Mesodermal cell (in vitro differentiated cells): ENCODE measurements around the gene ECE1.

Source experiments
- H3K27ac ChIP-seq: 2 replicates; pipeline ENCODE4 v1.7.0; 2013; ENCODE audit warnings: mild to moderate bottlenecking, low read depth, low read length, moderate library complexity; ENCODE audit not compliant: severe bottlenecking
- H3K36me3 ChIP-seq: 2 replicates; pipeline ENCODE4 v1.7.1; 2013; ENCODE audit warnings: mild to moderate bottlenecking, low read length, moderate library complexity; ENCODE audit not compliant: control insufficient read depth, insufficient read depth
- H3K4me1 ChIP-seq: one replicate; pipeline ENCODE4 v1.7.1; 2013; ENCODE audit warnings: mild to moderate bottlenecking, low read length; ENCODE audit not compliant: insufficient read depth, control insufficient read depth, poor library complexity, severe bottlenecking
- H3K4me3 ChIP-seq: 2 replicates; pipeline ENCODE4 v1.7.0; 2013; ENCODE audit warnings: low read length, control low read depth, mild to moderate bottlenecking; ENCODE audit not compliant: insufficient read depth, poor library complexity, severe bottlenecking; ENCODE audit errors: extremely low read depth
- H3K9me3 ChIP-seq: 2 replicates; pipeline ENCODE4 v1.7.1; 2013; ENCODE audit warnings: mild to moderate bottlenecking, low read length, moderate library complexity; ENCODE audit not compliant: control insufficient read depth
- WGBS, 2 experiments: methylation state at CpG; one replicate each; pipeline ENCODE4 v1.1.5; 2013; ENCODE audit warnings: missing lambda C conversion rate in 2 of 2; ENCODE audit not compliant: insufficient coverage in 2 of 2; 5-methylcytosine and 5-hydroxymethylcytosine counted together

The ECE1 gene

GRCh38 chr1:21317035-21317689, 26.9 kb upstream of the ECE1 start:
- Histone ChIP-seq H3K4me3 (no peak overlapping the region), H3K27ac (no peak overlapping the region), H3K36me3 (peaks cover 27% of the 10 kb centered on the region), H3K4me1 (peaks cover 66% of the 10 kb centered on the region), H3K9me3 (no peaks in the 10 kb centered on the region)
- 89 to 94% methylated on average over 14 to 15 of the region's 16 CpGs for WGBS, 2 experiments

- 94 to 100% methylated on average over 1 to 2 of the region's 2 CpGs for WGBS, 2 experiments
- Histone ChIP-seq H3K4me1 (peaks cover 52% of the 10 kb centered on the region), H3K27ac (peak overlapping the region; percentile 29)
These were observed 24.6 kb upstream of the ECE1 start for GRCh38 chr1:21314743-21315396.

GRCh38 chr1:21313886-21314721, 23.8 kb upstream of the ECE1 start:
- WGBS, 2 experiments: 60% methylated on average over 11 to 12 of the region's 19 CpGs
- Histone ChIP-seq H3K27ac (peak overlapping the region; percentile 49), H3K4me3 (no peak overlapping the region), H3K36me3 (peaks cover 30% of the 10 kb centered on the region), H3K4me1 (peaks cover 52% of the 10 kb centered on the region), H3K9me3 (no peaks in the 10 kb centered on the region)

More at GRCh38 chr1:21314743-21315396, 24.6 kb upstream of the ECE1 start:
- Histone ChIP-seq H3K9me3 (no peaks in the 10 kb centered on the region), H3K36me3 (peaks cover 30% of the 10 kb centered on the region), H3K4me3 (no peak overlapping the region)

- WGBS, 2 experiments: 51 to 83% methylated on average over 4 to 6 of the region's 6 CpGs
- H3K4me1 ChIP-seq: peaks cover 52% of the 10 kb centered on the region
- no peak overlapping the region for H3K4me3 ChIP-seq
- H3K9me3 ChIP-seq: no peaks in the 10 kb centered on the region
- peaks cover 30% of the 10 kb centered on the region for H3K36me3 ChIP-seq
- H3K27ac ChIP-seq: peak overlapping the region; percentile 49
These were observed 23.1 kb upstream of the ECE1 start for GRCh38 chr1:21313203-21313885.

GRCh38 chr1:21312407-21312992, 22.2 kb upstream of the ECE1 start:
- H3K27ac ChIP-seq: no peak overlapping the region

GRCh38 chr1:21311016-21311415, 20.8 kb upstream of the ECE1 start:
- Histone ChIP-seq H3K9me3 (no peaks in the 10 kb centered on the region), H3K4me3 (no peak overlapping the region), H3K27ac (no peak overlapping the region), H3K36me3 (peaks cover 11% of the 10 kb centered on the region), H3K4me1 (peaks cover 61% of the 10 kb centered on the region)
- 93 to 96% methylated on average over 3 to 6 of the region's 6 CpGs for WGBS, 2 experiments

More at GRCh38 chr1:21312407-21312992, 22.2 kb upstream of the ECE1 start:
- Histone ChIP-seq H3K4me1 (peaks cover 51% of the 10 kb centered on the region), H3K36me3 (peaks cover 21% of the 10 kb centered on the region), H3K4me3 (no peak overlapping the region), H3K9me3 (no peaks in the 10 kb centered on the region)
- 95% methylated on average over 2 of the region's 4 CpGs; no CpG with 5 or more reads in 1 of the 2 experiments for WGBS, 2 experiments

GRCh38 chr1:21308847-21309652, 18.8 kb upstream of the ECE1 start:
- peaks cover 11% of the 10 kb centered on the region for H3K36me3 ChIP-seq
- H3K27ac ChIP-seq: peak overlapping the region; percentile 86
- no peak overlapping the region for H3K4me3 ChIP-seq
- peaks cover 67% of the 10 kb centered on the region for H3K4me1 ChIP-seq
- no peaks in the 10 kb centered on the region for H3K9me3 ChIP-seq
- WGBS, 2 experiments: 87 to 90% methylated on average over 7 to 9 of the region's 9 CpGs

- Histone ChIP-seq H3K4me1 (peaks cover 65% of the 10 kb centered on the region), H3K9me3 (no peaks in the 10 kb centered on the region), H3K36me3 (peaks cover 11% of the 10 kb centered on the region), H3K4me3 (no peak overlapping the region), H3K27ac (peak overlapping the region; percentile 86)
- WGBS, 2 experiments: 68 to 81% methylated on average over 3 of the region's 5 CpGs
These were observed 18.1 kb upstream of the ECE1 start for GRCh38 chr1:21308330-21308729.

- Histone ChIP-seq H3K4me3 (no peak overlapping the region), H3K4me1 (peaks cover 71% of the 10 kb centered on the region), H3K27ac (peak overlapping the region; percentile 86), H3K36me3 (peaks cover 11% of the 10 kb centered on the region), H3K9me3 (no peaks in the 10 kb centered on the region)
- 60 to 77% methylated on average over 4 to 6 of the region's 6 CpGs for WGBS, 2 experiments
These were observed 17.5 kb upstream of the ECE1 start for GRCh38 chr1:21307663-21308305.
